Liver (tissue), 9 donors: ENCODE data around the gene OR2A2. TPM values are rescaled to one million over a fixed set of nuclear protein-coding genes. Genes with fewer than 3 reads are reported as not detected.

Experiments used
- DNase-seq: peaks from one replicate; pipeline ENCODE4 v3.0.0-alpha.2; 2017; ENCODE audit warnings: low spot score
- H3K27ac ChIP-seq, 2 donors: one replicate each; pipeline ENCODE4 v1.7.0; 2013; ENCODE audit warnings: inconsistent platforms in 2 of 2, low read length in 2 of 2, control low read depth in 1 of 2, low read depth in 1 of 2, mild to moderate bottlenecking in 1 of 2
- H3K27me3 ChIP-seq, 4 donors: one replicate each; pipeline versions ENCODE4 v1.6.1 to v1.7.0; 2013; ENCODE audit warnings: low read length in 3 of 4, inconsistent platforms in 1 of 4, mild to moderate bottlenecking in 1 of 4, moderate library complexity in 1 of 4; ENCODE audit not compliant: control insufficient read depth in 4 of 4, insufficient read depth in 4 of 4
- H3K36me3 ChIP-seq, 4 donors: one replicate each; pipeline versions ENCODE4 v1.6.1 to v1.7.0; 2013; ENCODE audit warnings: low read length in 3 of 4, mild to moderate bottlenecking in 3 of 4, low read depth in 1 of 4, moderate library complexity in 1 of 4; ENCODE audit not compliant: control insufficient read depth in 4 of 4, insufficient read depth in 3 of 4
- H3K4me1 ChIP-seq, 4 donors: one replicate each; pipeline versions ENCODE4 v1.6.1 to v1.7.0; 2013; ENCODE audit warnings: low read length in 3 of 4, mild to moderate bottlenecking in 3 of 4, moderate library complexity in 1 of 4; ENCODE audit not compliant: control insufficient read depth in 4 of 4, insufficient read depth in 4 of 4
- H3K4me3 ChIP-seq, 3 donors: one replicate each; pipeline versions ENCODE4 v1.6.1 to v1.7.0; 2013; ENCODE audit warnings: low read length in 3 of 3, control low read depth in 1 of 3, low read depth in 1 of 3, mild to moderate bottlenecking in 1 of 3
- H3K9ac ChIP-seq, 2 donors: one replicate each; pipeline ENCODE4 v1.7.0; 2013; ENCODE audit warnings: low read length in 2 of 2, mild to moderate bottlenecking in 2 of 2, moderate library complexity in 2 of 2, control low read depth in 1 of 2, low read depth in 1 of 2
- H3K9me3 ChIP-seq, 4 donors: one replicate each; pipeline versions ENCODE4 v1.6.1 to v1.7.0; 2013; ENCODE audit warnings: low read length in 3 of 4; ENCODE audit not compliant: control insufficient read depth in 4 of 4
- ATF3 ChIP-seq: IDR thresholded peaks from 2 replicates; pipeline ENCODE4 v1.6.1; 2016; ENCODE audit warnings: antibody characterized with exemption
- CTCF ChIP-seq: fragments of 150-350 bp; IDR thresholded peaks from 2 replicates; pipeline ENCODE4 v1.5.1; 2017; ENCODE audit warnings: improper control_type of control experiment, low read depth, low read length; ENCODE audit not compliant: missing input control
- EGR1 ChIP-seq, 2 donors: IDR thresholded peaks; 2 replicates each; pipeline ENCODE4 v1.6.1; 2016 to 2018; ENCODE audit warnings: antibody characterized with exemption in 2 of 2, low read depth in 2 of 2
- FOXA1 ChIP-seq: IDR thresholded peaks from 2 replicates; pipeline ENCODE4 v1.6.1; 2016; ENCODE audit warnings: antibody characterized with exemption
- FOXA2 ChIP-seq: IDR thresholded peaks from 2 replicates; pipeline ENCODE4 v1.6.1; 2016; ENCODE audit warnings: antibody characterized with exemption
- HNF4A ChIP-seq, 2 donors: conservative IDR thresholded peaks; 2 replicates each; pipeline ENCODE4 v1.6.1; 2016; ENCODE audit warnings: antibody characterized with exemption in 2 of 2, mild to moderate bottlenecking in 2 of 2
- HNF4G ChIP-seq: IDR thresholded peaks from 2 replicates; pipeline ENCODE4 v1.6.1; 2016; ENCODE audit warnings: antibody characterized with exemption
- JUND ChIP-seq, 2 donors: IDR thresholded peaks; 2 replicates each; pipeline ENCODE4 v1.6.1; 2016; ENCODE audit warnings: antibody characterized with exemption in 2 of 2
- MAX ChIP-seq: IDR thresholded peaks from 2 replicates; pipeline ENCODE4 v1.6.1; 2016; ENCODE audit warnings: antibody characterized with exemption
- RAD21 ChIP-seq, 2 donors: IDR thresholded peaks; 2 replicates each; pipeline ENCODE4 v1.6.1; 2016; ENCODE audit warnings: antibody characterized with exemption in 2 of 2, mild to moderate bottlenecking in 2 of 2
- REST ChIP-seq: IDR thresholded peaks from 2 replicates; pipeline ENCODE4 v1.6.1; 2016; ENCODE audit warnings: antibody characterized with exemption, mild to moderate bottlenecking
- RXRA ChIP-seq, 2 donors: IDR thresholded peaks; 2 replicates each; pipeline ENCODE4 v1.6.1; 2017 to 2018; ENCODE audit warnings: antibody characterized with exemption in 2 of 2, mild to moderate bottlenecking in 1 of 2
- SP1 ChIP-seq: IDR thresholded peaks from 2 replicates; pipeline ENCODE4 v1.6.1; 2018; ENCODE audit warnings: antibody characterized with exemption, mild to moderate bottlenecking
- TAF1 ChIP-seq: conservative IDR thresholded peaks from 2 replicates; pipeline ENCODE4 v1.6.1; 2016; ENCODE audit warnings: antibody characterized with exemption, mild to moderate bottlenecking
- YY1 ChIP-seq: IDR thresholded peaks from 2 replicates; pipeline ENCODE4 v1.6.1; 2016; ENCODE audit warnings: antibody characterized with exemption, mild to moderate bottlenecking
- ZBTB33 ChIP-seq: IDR thresholded peaks from 2 replicates; pipeline ENCODE4 v1.6.1; 2016; ENCODE audit warnings: antibody characterized with exemption
- WGBS: extraction: QIAGEN DNeasy Blood & Tissue Kit; methylation state at CpG from one replicate; pipeline ENCODE4 v1.1.7; 2013; 5-methylcytosine and 5-hydroxymethylcytosine counted together
- polyA plus RNA-seq, 2 donors: library from polyadenylated mRNA; stranded (reverse) in 1 of 2; unstranded in 1 of 2; fragments of 200-250 nt in 1 of 2; fragments of >200 nt in 1 of 2; fragmentation: Nextera tagmentation in 1 of 2; extraction: Ambion mirVana in 1 of 2; gene quantifications; one replicate each; pipeline versions ENCODE4 v1.2.1 to v1.2.3, GENCODE V29; 2013 to 2015
- total RNA-seq, 2 donors: library from RNA; depleted of rRNA; stranded (reverse); fragments of >200 nt; gene quantifications; one replicate each; pipeline ENCODE4 v1.2.3, GENCODE V29; 2014
- donor health status: healthy.
- donor health status: healthy.
- donor health status: healthy.
- donor health status: healthy.
- donor health status: healthy.

OR2A2 gene
- total and polyA plus RNA-seq, 4 donors = not detected

- TF ChIP-seq EGR1 (IDR thresholded peaks at IDR 0.05; ENCODE audit: low read depth in 2 of 2) = no peak
- TF ChIP-seq CTCF = no peak
- TF ChIP-seq HNF4G = no peak
Measured at GRCh38 chr7:144069511-144069910, 39.9 kb upstream of the OR2A2 start, which contains the start of gene OR2A25 (continued).

GRCh38 chr7:144069953-144070352, 39.4 kb upstream of the OR2A2 start:
- Histone ChIP-seq H3K27ac (no peak overlapping the region), H3K9me3 (no peaks in the 10 kb centered on the region), H3K9ac (no peak overlapping the region), H3K27me3 (no peaks in the 10 kb centered on the region), H3K36me3 (no peaks in the 10 kb centered on the region), H3K4me1 (no peaks in the 10 kb centered on the region), H3K4me3 (no peak overlapping the region)
- TF ChIP-seq ZBTB33 (no peak), TAF1 (no peak), ATF3 (no peak), MAX (no peak), RAD21 (IDR thresholded peaks at IDR 0.05) (no peak)
- DNase-seq = no peak
- WGBS = 61% methylated on average over 2 of the region's 2 CpGs

GRCh38 chr7:144074374-144074773, 35.0 kb upstream of the OR2A2 start:
- whole genome bisulfite sequencing = 88% methylated on average over 8 of the region's 8 CpGs
- Histone ChIP-seq H3K36me3 (no peaks in the 10 kb centered on the region), H3K9ac (no peak overlapping the region), H3K9me3 (no peaks in the 10 kb centered on the region), H3K27ac (no peak overlapping the region), H3K27me3 (no peaks in the 10 kb centered on the region), H3K4me1 (no peaks in the 10 kb centered on the region), H3K4me3 (no peak overlapping the region)
- DNase-seq = no peak
- TF ChIP-seq SP1 (no peak), HNF4A (conservative IDR thresholded peaks at IDR 0.05) (no peak), HNF4G (no peak), EGR1 (IDR thresholded peaks at IDR 0.05; ENCODE audit: low read depth in 2 of 2) (no peak), JUND (IDR thresholded peaks at IDR 0.05) (no peak)

- no peaks in the 10 kb centered on the region for H3K9me3 ChIP-seq
- H3K36me3 ChIP-seq = no peaks in the 10 kb centered on the region
- no peak within 1 kb of the TSS for H3K27ac ChIP-seq
- DNase-seq = no peak
- no peaks in the 10 kb centered on the region for H3K27me3 ChIP-seq
- H3K9ac ChIP-seq = no peak within 1 kb of the TSS
- 86% methylated on average over 2 of the region's 2 CpGs for WGBS
- no peak within 1 kb of the TSS for H3K4me3 ChIP-seq
- H3K4me1 ChIP-seq = no peaks in the 10 kb centered on the region
- TF ChIP-seq FOXA2 (no peak), FOXA1 (no peak), REST (no peak), TAF1 (no peak), EGR1 (IDR thresholded peaks at IDR 0.05; ENCODE audit: low read depth in 2 of 2) (no peak), ZBTB33 (no peak), HNF4A (conservative IDR thresholded peaks at IDR 0.05) (no peak), RAD21 (IDR thresholded peaks at IDR 0.05) (no peak), HNF4G (no peak), YY1 (no peak), SP1 (no peak), MAX (no peak), RXRA (IDR thresholded peaks at IDR 0.05) (no peak)
Measured at GRCh38 chr7:144085978-144086377, 23.4 kb upstream of the OR2A2 start, which contains the start of gene OR2A12. Gene OR2A12, plus strand, starts transcription at chr7:144086278. Its CDS starts 8,830 bp downstream, at chr7:144095108.
